Panc1 (cell line): ENCODE data around the gene GIMAP6. TPM values are rescaled to one million over a fixed set of nuclear protein-coding genes. Genes with fewer than 3 reads are reported as not detected.

Source experiments
- ATAC-seq: fragments of 200-7000 bp; cut with Tn5 transposase; 2 replicates; pipeline ENCODE4 v1.9.1; 2020; ENCODE audit warnings: mild to moderate bottlenecking, moderate library complexity
- BruUV-seq: library from RNA; stranded (reverse); fragments of 400-500 nt; replicated peaks from 2 replicates; lab custom pipeline; 2021; lab: Mats Ljungman, UMichigan
- CTCF ChIA-PET: fragments of 300-600 bp; sonication (Branson Sonifier 250); formaldehyde crosslinking; loops from one replicate; lab custom pipeline; 2022; ENCODE audit warnings: antibody characterized with exemption; lab: Charles Lee
- POLR2A ChIA-PET: fragments of 300-600 bp; sonication (Branson Sonifier 250); formaldehyde crosslinking; loops from one replicate; lab custom pipeline; 2022; ENCODE audit warnings: antibody characterized with exemption; lab: Charles Lee
- DNase-seq: peaks from one replicate; pipeline ENCODE4 v3.0.0-alpha.2; 2010; ENCODE audit warnings: low read depth, low spot score
- H3K27ac ChIP-seq: 2 replicates; pipeline ENCODE4 v1.5.1; 2011; ENCODE audit warnings: mild to moderate bottlenecking, low read length, inconsistent platforms
- H3K27me3 ChIP-seq: fragments of 200-500 bp; sonication (Bioruptor generic); 2 replicates; pipeline ENCODE4 v1.6.0; 2014; ENCODE audit warnings: low read length, inconsistent platforms; ENCODE audit not compliant: control insufficient read depth, insufficient read depth
- H3K36me3 ChIP-seq: fragments of 200-500 bp; sonication (Bioruptor generic); 2 replicates; pipeline ENCODE4 v1.5.1; 2014; ENCODE audit warnings: inconsistent platforms, mild to moderate bottlenecking, low read length, moderate library complexity; ENCODE audit not compliant: control insufficient read depth, insufficient read depth
- H3K4me1 ChIP-seq: 2 replicates; pipeline ENCODE4 v1.5.1; 2011; ENCODE audit warnings: inconsistent platforms, mild to moderate bottlenecking, low read length, moderate library complexity; ENCODE audit not compliant: control insufficient read depth, insufficient read depth
- H3K4me3 ChIP-seq, 2 experiments: 2 replicates each; pipeline ENCODE4 v1.5.1; 2011 to 2012; ENCODE audit warnings: low read depth in 2 of 2, low read length in 2 of 2, mild to moderate bottlenecking in 2 of 2, inconsistent platforms in 1 of 2, moderate library complexity in 1 of 2
- H3K9me3 ChIP-seq: fragments of 200-500 bp; sonication (Bioruptor generic); 2 replicates; pipeline ENCODE4 v1.5.1; 2014; ENCODE audit warnings: low read depth, mild to moderate bottlenecking, inconsistent platforms, low read length, moderate library complexity; ENCODE audit not compliant: control insufficient read depth, insufficient read depth
- POLR2AphosphoS5 ChIP-seq: IDR thresholded peaks from 2 replicates; pipeline ENCODE4 v1.6.1; 2012; ENCODE audit warnings: mild to moderate bottlenecking, low read depth, low read length, moderate library complexity
- REST ChIP-seq, 2 experiments: IDR thresholded peaks; 2 replicates each; pipeline ENCODE4 v1.6.1; 2011 to 2012; ENCODE audit warnings: low read depth in 2 of 2, control low read depth in 1 of 2, low read length in 1 of 2, mild to moderate bottlenecking in 1 of 2, moderate library complexity in 1 of 2; ENCODE audit not compliant: insufficient read depth in 1 of 2
- SIN3A ChIP-seq: IDR thresholded peaks from 2 replicates; pipeline ENCODE4 v1.6.1; 2012; ENCODE audit warnings: low read depth, mild to moderate bottlenecking, low read length, moderate library complexity, borderline replicate concordance; ENCODE audit not compliant: insufficient read depth
- TCF7L2 ChIP-seq: IDR thresholded peaks from 2 replicates; pipeline ENCODE4 v1.6.1; 2011; ENCODE audit warnings: mild to moderate bottlenecking, low read depth, low read length, inconsistent platforms
- in situ Hi-C: cut with HindIII; loops from 2 replicates; pipeline ENCODE4 v1.10.0; 2016; ENCODE audit warnings: low sequenced_read_pairs, low pct_unique_long_range_greater_than_20kb
- intact Hi-C: fragments of 100-400 bp; cut with micrococcal nuclease; formaldehyde crosslinking; loops from one replicate; pipeline ENCODE4 v1.10.0; 2022; ENCODE audit not compliant: unreplicated experiment
- total RNA-seq: library from RNA; stranded (reverse); gene quantifications from one replicate; pipeline ENCODE4 v1.2.1, GENCODE V29; 2021; ENCODE audit not compliant: unreplicated experiment
- TF ChIP-seq, protein P1 (sequence below): fragments of 450-650 bp; IDR thresholded peaks from 2 replicates; pipeline ENCODE4 v1.5.1; 2017; ENCODE audit warnings: mild to moderate bottlenecking

GIMAP6 gene
- total RNA-seq, 1 experiment from 2014 or later, result 0.23 TPM

DNA sequence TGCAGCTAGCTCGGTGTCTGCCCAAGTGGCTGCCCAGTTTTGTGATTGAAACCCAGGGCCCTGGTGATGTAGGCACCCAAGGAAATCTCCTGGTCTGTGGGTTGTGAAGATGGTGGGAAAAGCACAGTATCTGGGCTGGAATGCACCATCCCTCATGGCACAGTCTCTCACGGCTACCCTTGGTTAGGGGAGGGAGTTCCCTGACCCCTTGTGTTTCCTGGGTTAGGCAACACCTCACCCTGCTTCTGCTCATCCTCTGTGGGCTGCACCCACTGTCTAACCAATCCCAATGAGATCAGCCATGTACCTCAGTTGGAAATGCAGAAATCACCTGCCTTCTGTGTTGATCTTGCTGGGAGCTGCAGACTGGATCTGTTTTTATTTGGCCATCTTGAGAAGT lies 37.4 kb downstream of the GIMAP6 start:
- intact Hi-C loops, result no loop called here

GRCh38 chr7:150587551-150587950 lies 44.6 kb downstream of the GIMAP6 start:
- ChIA-PET POLR2A (no interaction called here), CTCF (no interaction called here)
- intact Hi-C loops, result no loop called here
- Histone ChIP-seq H3K4me1 (no peaks in the 10 kb centered on the region), H3K9me3 (no peaks in the 10 kb centered on the region), H3K27me3 (no peaks in the 10 kb centered on the region), H3K4me3 (no peak overlapping the region), H3K27ac (no peak overlapping the region), H3K36me3 (no peaks in the 10 kb centered on the region)
- no peak for ATAC-seq
- no peak for DNase-seq
- in situ Hi-C loops, result no loop called here
- TF ChIP-seq TCF7L2, result no peak
- TF ChIP-seq POLR2AphosphoS5, result no peak
- no peak for TF ChIP-seq SIN3A
- TF ChIP-seq REST (IDR thresholded peaks at IDR 0.05; ENCODE audit: insufficient read depth in 1 of 2, low read depth in 2 of 2, low read length in 1 of 2), result no peak
- TF ChIP-seq, protein P1, sequence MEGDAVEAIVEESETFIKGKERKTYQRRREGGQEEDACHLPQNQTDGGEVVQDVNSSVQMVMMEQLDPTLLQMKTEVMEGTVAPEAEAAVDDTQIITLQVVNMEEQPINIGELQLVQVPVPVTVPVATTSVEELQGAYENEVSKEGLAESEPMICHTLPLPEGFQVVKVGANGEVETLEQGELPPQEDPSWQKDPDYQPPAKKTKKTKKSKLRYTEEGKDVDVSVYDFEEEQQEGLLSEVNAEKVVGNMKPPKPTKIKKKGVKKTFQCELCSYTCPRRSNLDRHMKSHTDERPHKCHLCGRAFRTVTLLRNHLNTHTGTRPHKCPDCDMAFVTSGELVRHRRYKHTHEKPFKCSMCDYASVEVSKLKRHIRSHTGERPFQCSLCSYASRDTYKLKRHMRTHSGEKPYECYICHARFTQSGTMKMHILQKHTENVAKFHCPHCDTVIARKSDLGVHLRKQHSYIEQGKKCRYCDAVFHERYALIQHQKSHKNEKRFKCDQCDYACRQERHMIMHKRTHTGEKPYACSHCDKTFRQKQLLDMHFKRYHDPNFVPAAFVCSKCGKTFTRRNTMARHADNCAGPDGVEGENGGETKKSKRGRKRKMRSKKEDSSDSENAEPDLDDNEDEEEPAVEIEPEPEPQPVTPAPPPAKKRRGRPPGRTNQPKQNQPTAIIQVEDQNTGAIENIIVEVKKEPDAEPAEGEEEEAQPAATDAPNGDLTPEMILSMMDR, result no peak
- no TSS peak for BruUV-seq

More for the DNA sequence above, 37.4 kb downstream of the GIMAP6 start:
- no peak for ATAC-seq
- in situ Hi-C loops, result no loop called here
- Histone ChIP-seq H3K27ac (no peak overlapping the region), H3K4me3 (no peak overlapping the region), H3K9me3 (no peaks in the 10 kb centered on the region), H3K4me1 (no peaks in the 10 kb centered on the region), H3K27me3 (no peaks in the 10 kb centered on the region), H3K36me3 (no peaks in the 10 kb centered on the region)
- ChIA-PET CTCF (no interaction called here), POLR2A (no interaction called here)
- no peak for TF ChIP-seq REST (IDR thresholded peaks at IDR 0.05; ENCODE audit: insufficient read depth in 1 of 2, low read depth in 2 of 2, low read length in 1 of 2)
- no peak for TF ChIP-seq POLR2AphosphoS5
- TF ChIP-seq TCF7L2, result no peak
- TF ChIP-seq, protein P1, result no peak
- no peak for TF ChIP-seq SIN3A
- no TSS peak for BruUV-seq
- DNase-seq, result no peak
